GM06990 (cell line): Measurements from ENCODE around the gene MTMR3.

Experiments
- DNase-seq: peaks from one replicate; pipeline ENCODE4 v3.0.0-alpha.2; 2011; ENCODE audit not compliant: insufficient read length; ENCODE audit errors: extremely low read depth
- H3K27me3 ChIP-seq: replicated peaks from 2 replicates; pipeline ENCODE4 v1.6.0; 2011; ENCODE audit warnings: low read length; ENCODE audit not compliant: control insufficient read depth, insufficient read depth
- H3K36me3 ChIP-seq: 2 replicates; pipeline ENCODE4 v1.5.1; 2011; ENCODE audit warnings: low read length; ENCODE audit not compliant: control insufficient read depth, insufficient read depth
- H3K4me3 ChIP-seq: replicated peaks from 2 replicates; pipeline ENCODE4 v1.5.1; 2011; ENCODE audit warnings: low read depth, mild to moderate bottlenecking, control low read depth, low read length
- CTCF ChIP-seq: IDR thresholded peaks from 2 replicates; pipeline ENCODE4 v1.5.1; 2011; ENCODE audit warnings: low read length, control low read depth, mild to moderate bottlenecking, inconsistent platforms; ENCODE audit not compliant: insufficient read depth, poor library complexity, severe bottlenecking

The MTMR3 gene

GRCh38 chr22:30017375-30018223 lies 134.6 kb downstream of the MTMR3 start:
- H3K36me3 ChIP-seq, result peaks cover 42% of the 10 kb centered on the region
- no peak for TF ChIP-seq CTCF

DNA sequence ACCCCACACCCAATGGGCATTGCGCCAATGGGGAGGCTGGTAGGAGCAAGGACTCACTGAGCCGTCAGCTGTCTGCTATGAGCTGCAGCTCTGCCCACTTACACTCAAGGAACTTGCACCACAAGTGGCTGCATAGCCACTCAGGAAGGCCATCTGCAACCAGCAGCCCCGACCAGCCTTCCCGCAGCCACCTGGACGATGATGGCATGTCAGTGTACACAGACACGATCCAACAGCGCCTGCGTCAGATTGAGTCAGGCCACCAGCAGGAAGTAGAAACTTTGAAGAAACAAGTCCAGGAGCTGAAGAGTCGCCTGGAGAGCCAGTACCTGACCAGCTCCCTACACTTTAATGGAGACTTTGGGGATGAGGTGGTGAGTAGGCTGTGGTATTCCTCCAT lies 137.5 kb downstream of the MTMR3 start:
- Histone ChIP-seq H3K27me3 (no peaks in the 10 kb centered on the region), H3K36me3 (peaks cover 40% of the 10 kb centered on the region), H3K4me3 (no peak overlapping the region)
- DNase-seq, result no peak
- no peak for TF ChIP-seq CTCF

More at GRCh38 chr22:30017375-30018223, 134.6 kb downstream of the MTMR3 start:
- H3K4me3 ChIP-seq, result no peak overlapping the region
- no peak for DNase-seq
- no peaks in the 10 kb centered on the region for H3K27me3 ChIP-seq

- no peak overlapping the region for H3K4me3 ChIP-seq
- H3K36me3 ChIP-seq, result peaks cover 39% of the 10 kb centered on the region
- no peaks in the 10 kb centered on the region for H3K27me3 ChIP-seq
- DNase-seq, result no peak
- no peak for TF ChIP-seq CTCF
Observed at GRCh38 chr22:30021338-30021737, 138.4 kb downstream of the MTMR3 start.

- Histone ChIP-seq H3K27me3 (no peaks in the 10 kb centered on the region), H3K4me3 (no peak overlapping the region), H3K36me3 (peaks cover 34% of the 10 kb centered on the region)
- no peak for DNase-seq
- TF ChIP-seq CTCF, result no peak
Observed at GRCh38 chr22:30021881-30022619, 139.1 kb downstream of the MTMR3 start.

DNA sequence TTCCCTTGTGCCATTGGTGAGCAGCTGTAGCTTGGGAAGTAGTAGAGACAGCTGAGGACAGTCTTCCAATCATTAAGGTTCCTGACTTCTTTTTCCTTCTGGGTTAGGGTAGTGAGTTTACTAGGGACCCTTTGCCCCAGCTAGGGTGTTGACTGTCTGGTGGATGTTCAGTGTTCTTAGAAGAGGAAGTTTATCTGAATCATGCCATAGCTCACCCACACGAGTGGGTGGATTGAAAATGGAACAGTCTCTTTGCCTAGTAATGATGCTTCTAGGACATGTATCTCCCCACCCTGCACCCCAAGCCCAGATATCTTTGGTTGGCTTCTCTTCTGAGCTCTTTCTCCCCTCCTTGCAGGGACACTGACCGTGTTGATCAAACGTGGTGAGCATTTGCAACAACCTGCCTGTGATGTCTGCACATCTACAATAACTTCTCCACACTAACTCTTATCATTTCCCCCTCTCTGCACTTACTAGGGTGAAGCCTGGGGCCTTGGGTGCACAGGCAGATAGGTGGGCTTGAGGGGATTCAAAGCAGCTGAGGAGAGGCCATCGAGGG lies 140.2 kb downstream of the MTMR3 start:
- no peak for TF ChIP-seq CTCF
- DNase-seq, result no peak
- Histone ChIP-seq H3K36me3 (peaks cover 34% of the 10 kb centered on the region), H3K27me3 (no peaks in the 10 kb centered on the region), H3K4me3 (no peak overlapping the region)
